Activated naive CD8-positive, alpha-beta T cell treated with anti-CD3 and anti-CD28 coated beads, Interleukin-2, amount 10 ng/mL, durations not matched to agents 7 days and 5 days (primary cell): ENCODE measurements around the gene VWA3A. TPM values are rescaled to one million over a fixed set of nuclear protein-coding genes. Genes with fewer than 3 reads are reported as not detected.

Experiments
- ATAC-seq: fragments of 150-1000 bp; cut with Tn5 transposase; one replicate; pipeline ENCODE4 v1.10.0; 2021; ENCODE audit warnings: low read depth, moderate library complexity
- POLR2A ChIA-PET: fragments of 350-600 bp; sonication (Branson Sonifier 250); formaldehyde crosslinking; loops from one replicate; lab custom pipeline; 2021; ENCODE audit warnings: antibody characterized with exemption; lab: Charles Lee
- DNase-seq: peaks from one replicate; pipeline ENCODE4 v3.0.0; 2021
- H3K27ac Mint-ChIP-seq: one replicate; pipeline ENCODE4 v1.8.0; 2022; ENCODE audit warnings: mild to moderate bottlenecking, mixed read lengths
- H3K27me3 Mint-ChIP-seq: one replicate; pipeline ENCODE4 v1.8.0; 2022; ENCODE audit warnings: mild to moderate bottlenecking, moderate library complexity, mixed read lengths
- H3K36me3 Mint-ChIP-seq: one replicate; pipeline ENCODE4 v1.8.0; 2021; ENCODE audit warnings: mild to moderate bottlenecking, mixed read lengths
- H3K4me1 Mint-ChIP-seq: one replicate; pipeline ENCODE4 v1.8.0; 2021; ENCODE audit warnings: mixed read lengths
- H3K4me3 Mint-ChIP-seq: one replicate; pipeline ENCODE4 v1.8.0; 2022; ENCODE audit warnings: mild to moderate bottlenecking, moderate library complexity, mixed read lengths
- H3K9me3 Mint-ChIP-seq: one replicate; pipeline ENCODE4 v1.8.0; 2021; ENCODE audit warnings: mixed read lengths
- total RNA-seq, 2 experiments: library from RNA; stranded (reverse); gene quantifications; one replicate each; pipeline ENCODE4 v1.2.3, GENCODE V29; 2021

The VWA3A gene
- total RNA-seq, 2 experiments from 2014 or later = 0.42 to 0.51 TPM

DNA sequence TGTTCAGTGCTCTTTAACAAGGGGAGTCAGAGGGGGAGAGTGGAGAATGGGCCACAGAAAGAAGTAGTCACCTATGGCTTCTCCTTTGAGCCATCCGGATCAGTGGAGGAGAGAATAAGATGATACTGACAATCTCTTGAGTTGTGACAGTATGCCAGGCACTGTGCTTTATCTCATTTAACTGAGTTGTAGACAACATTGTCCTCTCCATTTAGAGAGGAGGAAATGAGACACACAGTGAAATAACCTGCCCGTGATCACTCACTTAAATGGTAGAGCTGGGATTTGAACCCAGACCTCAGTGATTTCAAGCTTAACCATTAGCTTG, 95.9 kb downstream of the VWA3A start:
- no peak overlapping the region for H3K4me3 Mint-ChIP-seq

DNA sequence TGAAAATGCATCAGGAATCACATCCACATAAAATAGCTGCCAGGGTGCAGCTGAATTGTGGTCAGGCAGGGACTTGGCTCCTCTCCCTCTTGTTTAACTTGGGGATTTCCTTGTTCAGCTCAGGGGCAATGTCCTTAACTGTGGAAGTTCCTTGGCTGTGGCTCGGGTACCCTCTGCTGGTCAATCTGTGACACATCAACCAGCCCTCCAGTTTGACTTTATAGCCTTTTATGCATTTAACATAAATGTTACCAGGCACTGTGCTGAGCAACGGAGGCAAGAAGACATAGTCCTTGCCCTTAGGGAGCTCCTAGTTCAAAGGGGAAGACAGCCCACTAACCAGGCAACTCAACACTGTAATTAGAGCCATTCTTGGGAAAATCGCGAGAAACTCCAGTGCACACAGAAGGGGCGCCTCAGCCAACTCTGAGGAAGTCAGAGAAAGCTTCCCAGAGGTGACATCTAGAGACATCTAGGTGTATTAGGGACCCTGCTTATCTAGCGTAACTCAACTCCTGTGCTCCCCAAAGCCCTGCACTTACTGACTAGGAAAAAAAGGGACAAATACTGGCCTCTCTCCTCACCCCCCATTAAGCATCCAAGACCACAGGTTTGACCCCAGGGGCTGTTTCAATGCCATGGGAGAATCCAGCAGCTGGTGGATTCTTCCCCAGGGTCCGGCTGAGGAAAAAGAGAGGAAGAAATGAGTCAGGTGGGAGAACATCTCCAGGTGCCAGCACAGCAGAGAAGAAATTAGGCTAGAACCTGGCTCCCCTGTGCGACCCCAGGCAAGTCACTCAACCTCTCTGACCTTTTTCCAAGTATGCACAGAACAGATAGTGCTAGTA, 96.5 kb downstream of the VWA3A start:
- Mint-ChIP-seq H3K4me1 (peaks cover 35% of the 10 kb centered on the region), H3K27ac (peak overlapping the region; percentile 100), H3K27me3 (no peaks in the 10 kb centered on the region)

More for the DNA sequence above, 95.9 kb downstream of the VWA3A start:
- H3K4me1 Mint-ChIP-seq = peaks cover 30% of the 10 kb centered on the region
- no peak for DNase-seq
- H3K27me3 Mint-ChIP-seq = no peaks in the 10 kb centered on the region
- no peak for ATAC-seq
- H3K9me3 Mint-ChIP-seq = no peaks in the 10 kb centered on the region
- POLR2A ChIA-PET = interaction anchor here (0.7 to 2.3 kb wide), 5 partner anchors 18 to 1387 kb away, joined by 3 to 14 read pairs (median 3); partner anchors contain the start of genes EEF2K and UQCRC2
- H3K36me3 Mint-ChIP-seq = no peaks in the 10 kb centered on the region
- H3K27ac Mint-ChIP-seq = peak overlapping the region; percentile 100

DNA sequence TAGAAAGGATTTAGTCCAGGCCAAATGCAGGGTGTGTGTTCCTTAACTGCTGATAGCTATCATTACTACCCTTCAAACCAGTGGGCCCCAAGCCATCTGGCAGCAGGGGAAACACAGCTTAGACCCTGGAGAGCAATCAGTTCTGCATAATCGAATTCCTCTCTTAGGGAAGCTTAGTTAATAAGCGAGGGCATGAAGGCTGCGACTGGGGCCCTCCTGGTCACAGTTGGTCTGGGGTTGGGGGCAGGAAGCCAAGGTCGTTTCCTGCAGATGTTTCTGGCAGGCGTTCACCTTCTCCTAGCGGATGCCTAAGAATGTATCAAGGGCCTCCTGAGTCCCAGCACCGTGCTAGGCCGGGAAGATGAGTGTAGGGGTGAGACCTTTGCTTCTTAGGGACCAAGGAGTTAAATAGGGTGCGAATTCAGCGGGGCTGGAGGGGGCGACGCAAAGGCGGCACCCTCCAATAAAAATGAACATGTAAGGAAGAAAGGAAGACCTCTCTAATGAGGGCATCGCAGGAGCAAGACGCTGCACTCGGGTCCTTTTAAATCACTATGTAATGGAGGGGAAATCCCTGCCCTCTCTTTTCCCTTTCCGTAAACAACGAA, 97.2 kb downstream of the VWA3A start:
- no peaks in the 10 kb centered on the region for H3K9me3 Mint-ChIP-seq
- no peaks in the 10 kb centered on the region for H3K36me3 Mint-ChIP-seq
- no peaks in the 10 kb centered on the region for H3K27me3 Mint-ChIP-seq
- ATAC-seq (no peak), DNase-seq (peak; percentile 54)
- H3K4me1 Mint-ChIP-seq = peaks cover 40% of the 10 kb centered on the region
- peak overlapping the region; percentile 98 for H3K4me3 Mint-ChIP-seq
- POLR2A ChIA-PET = interaction anchor here (1.3 to 4.6 kb wide), 5 partner anchors 108 to 239 kb away, joined by 3 to 27 read pairs (median 4); partner anchors contain the start of genes MOSMO, POLR3E and UQCRC2
- H3K27ac Mint-ChIP-seq = peak overlapping the region; percentile 100

More for the DNA sequence above, 96.5 kb downstream of the VWA3A start:
- POLR2A ChIA-PET = interaction anchor here (0.7 to 4.6 kb wide), 7 partner anchors 17 to 1388 kb away, joined by 3 to 27 read pairs (median 3); partner anchors contain the start of genes EEF2K, POLR3E and UQCRC2
- ATAC-seq (no peak), DNase-seq (peak; percentile 58)
- no peaks in the 10 kb centered on the region for H3K9me3 Mint-ChIP-seq
- H3K36me3 Mint-ChIP-seq = no peaks in the 10 kb centered on the region
- H3K4me3 Mint-ChIP-seq = peak overlapping the region; percentile 98

DNA sequence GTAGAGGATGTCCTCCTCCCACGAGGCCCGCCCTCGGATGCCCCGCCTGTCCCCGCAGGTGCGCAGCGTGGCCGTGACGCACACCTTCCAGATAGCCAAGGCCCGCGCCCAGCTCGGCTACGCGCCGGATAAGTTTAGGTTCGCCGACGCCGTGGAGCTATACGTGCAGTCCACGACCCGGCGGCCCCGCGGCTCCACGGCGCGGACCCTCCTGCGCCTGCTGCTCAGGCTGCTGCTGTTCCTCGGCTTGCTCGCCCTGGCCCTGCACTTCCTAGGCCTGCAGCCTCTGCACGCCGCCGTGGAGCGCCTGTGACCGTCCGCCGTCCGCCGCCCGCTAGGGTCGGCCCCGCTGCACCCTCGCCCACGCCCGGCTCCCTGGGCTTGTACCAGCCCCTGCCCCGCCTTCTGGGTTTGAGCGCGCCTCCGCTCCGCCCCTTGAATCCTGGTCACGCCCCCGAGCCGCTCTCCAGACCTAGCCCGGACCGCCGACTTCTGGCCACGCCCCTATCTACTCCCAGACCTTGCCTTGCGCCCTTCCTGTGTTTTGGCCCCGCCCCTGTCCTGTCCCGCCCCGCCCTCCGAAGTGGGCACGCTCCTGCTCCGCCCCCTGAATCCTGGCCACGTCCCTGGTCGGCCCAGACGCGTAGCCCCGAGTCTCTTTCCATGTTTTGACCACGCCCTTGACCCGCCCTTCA, 97.9 kb downstream of the VWA3A start:
- peak; percentile 99 for DNase-seq
- Mint-ChIP-seq H3K9me3 (no peaks in the 10 kb centered on the region), H3K4me3 (peak overlapping the region; percentile 98), H3K27me3 (no peaks in the 10 kb centered on the region), H3K36me3 (no peaks in the 10 kb centered on the region), H3K4me1 (peaks cover 46% of the 10 kb centered on the region), H3K27ac (peak overlapping the region; percentile 100)
- ATAC-seq = peak; percentile 60
- POLR2A ChIA-PET = interaction anchor here (1.2 to 4.6 kb wide), 7 partner anchors 16 to 369 kb away, joined by 3 to 27 read pairs (median 3); partner anchors contain the start of genes EEF2K, MOSMO, POLR3E and UQCRC2

DNA sequence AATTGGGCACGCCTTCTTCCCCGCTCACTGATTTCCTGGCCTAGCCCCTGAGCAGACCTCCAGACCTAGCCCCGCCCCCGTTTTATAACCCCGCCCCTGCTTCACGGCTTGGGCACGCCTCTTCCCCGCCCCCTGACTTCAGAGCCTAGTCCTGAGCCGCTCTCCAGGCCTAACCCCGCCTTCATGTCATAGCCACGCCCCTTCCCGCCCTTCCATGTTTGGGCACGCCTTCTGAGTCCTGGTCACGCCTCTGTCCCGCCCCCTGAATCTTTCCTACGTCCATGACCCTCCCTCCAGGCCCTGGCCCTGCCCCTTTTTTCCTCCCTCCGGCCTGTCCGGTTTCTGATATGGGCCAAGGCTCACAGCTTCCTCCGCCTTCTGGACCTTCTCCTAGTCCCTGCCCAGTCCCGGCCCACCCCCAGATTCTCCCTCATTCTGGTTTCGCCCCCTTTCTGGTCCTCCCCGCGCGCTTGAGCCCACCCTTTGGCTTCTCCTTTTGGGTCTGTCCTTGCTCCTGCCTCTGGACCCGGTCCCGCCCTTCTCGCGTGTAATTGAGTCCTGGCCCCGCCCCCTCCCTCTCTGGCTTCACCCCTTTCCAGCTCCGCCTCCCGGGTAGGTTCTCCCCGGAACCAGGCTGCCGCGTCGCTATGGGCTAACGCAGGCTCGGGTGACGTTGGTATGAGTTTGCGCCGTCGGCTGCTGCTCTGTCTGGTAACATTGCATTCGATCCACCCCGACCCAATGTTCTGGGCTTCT, 98.6 kb downstream of the VWA3A start:
- peak; percentile 93 for DNase-seq
- peak; percentile 60 for ATAC-seq
- Mint-ChIP-seq H3K4me1 (peaks cover 50% of the 10 kb centered on the region), H3K27ac (peak overlapping the region; percentile 100), H3K27me3 (peaks cover 2% of the 10 kb centered on the region), H3K9me3 (no peaks in the 10 kb centered on the region), H3K36me3 (peaks cover 2% of the 10 kb centered on the region), H3K4me3 (peak overlapping the region; percentile 98)
- POLR2A ChIA-PET = interaction anchor here (0.6 to 4.6 kb wide), 11 partner anchors 11 to 1020 kb away, joined by 3 to 27 read pairs (median 4); partner anchors contain the start of genes EEF2K, MOSMO and POLR3E

DNA sequence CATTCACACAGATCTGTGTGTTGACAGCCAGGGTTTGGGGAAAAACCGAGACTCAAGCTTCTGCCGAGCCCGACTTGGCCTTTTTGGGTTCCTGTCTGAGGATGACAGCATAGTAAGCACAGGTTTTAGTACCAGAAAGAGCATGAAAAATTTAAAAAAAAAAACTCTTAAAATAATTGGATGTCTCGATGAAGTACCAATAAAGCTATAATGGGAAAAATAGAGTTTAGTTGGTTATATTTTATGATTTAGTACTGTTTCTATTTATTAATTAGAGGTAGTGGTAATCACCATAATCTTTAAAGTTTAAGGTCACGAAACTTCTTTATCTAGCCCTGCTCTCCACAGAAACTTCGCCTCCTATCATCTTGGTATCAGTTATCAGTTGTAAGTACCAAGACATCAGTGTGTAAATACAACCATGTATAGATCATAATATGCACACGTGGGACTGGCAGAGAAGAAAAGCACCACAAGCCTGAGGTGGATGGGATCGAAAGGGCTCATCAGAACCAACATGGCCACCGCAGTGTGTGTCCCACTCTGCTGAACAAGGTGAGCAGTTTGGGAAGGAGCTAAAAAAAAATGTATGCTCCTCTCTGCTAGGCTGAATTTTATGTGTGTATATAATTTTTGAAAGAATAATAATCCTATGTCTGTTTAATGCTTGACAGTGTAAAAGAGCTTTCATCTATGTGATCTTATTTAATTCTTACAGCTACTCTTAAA, 99.4 kb downstream of the VWA3A start:
- DNase-seq = no peak
- peaks cover 2% of the 10 kb centered on the region for H3K27me3 Mint-ChIP-seq
- H3K9me3 Mint-ChIP-seq = no peaks in the 10 kb centered on the region
- H3K27ac Mint-ChIP-seq = peak overlapping the region; percentile 100
- ATAC-seq = no peak
- H3K4me1 Mint-ChIP-seq = peaks cover 53% of the 10 kb centered on the region
- H3K36me3 Mint-ChIP-seq = peaks cover 2% of the 10 kb centered on the region
- POLR2A ChIA-PET = interaction anchor here (0.6 to 4.6 kb wide), 10 partner anchors 10 to 508 kb away, joined by 3 to 27 read pairs (median 4); partner anchors contain the start of genes EEF2K and POLR3E
- H3K4me3 Mint-ChIP-seq = peak overlapping the region; percentile 98

DNA sequence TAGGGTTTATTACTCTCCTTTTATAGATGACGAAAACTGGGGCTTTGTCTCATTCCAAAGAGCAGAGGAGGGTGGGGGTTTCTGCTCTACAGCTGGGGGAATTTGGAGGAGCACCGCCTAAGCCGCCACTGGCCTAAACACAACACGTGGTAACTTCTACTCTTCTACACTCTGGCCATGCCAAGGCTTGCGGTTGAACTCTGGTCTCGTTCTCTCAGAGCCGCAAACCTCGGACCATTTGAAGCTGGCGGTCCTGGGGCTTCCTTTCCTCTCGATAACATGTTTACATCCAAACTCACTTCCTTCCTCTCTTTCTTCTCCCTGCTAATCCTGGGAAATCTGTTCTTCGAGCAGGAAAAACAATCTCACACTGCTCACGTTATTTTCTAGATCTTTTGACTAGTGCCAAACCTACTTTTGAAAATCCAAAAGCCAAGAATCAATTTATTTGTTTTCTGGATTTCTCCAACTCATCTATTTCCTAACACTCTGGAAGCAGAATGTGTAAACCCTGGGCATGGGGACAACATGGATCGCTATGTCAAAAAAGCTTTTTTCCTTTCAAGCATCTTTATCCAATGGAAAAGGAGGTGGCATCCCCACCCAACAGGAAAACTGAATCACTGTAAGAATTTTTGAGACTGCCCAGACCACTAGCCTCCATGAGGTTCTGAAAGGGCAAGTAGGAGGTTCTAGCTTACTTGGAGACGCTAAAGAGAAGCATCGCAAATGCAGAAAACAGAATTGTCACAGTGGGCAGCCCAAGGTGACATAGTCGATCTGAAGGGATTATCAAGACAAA, 100.1 kb downstream of the VWA3A start:
- POLR2A ChIA-PET = interaction anchor here (1.2 to 4.6 kb wide), 5 partner anchors 9 to 185 kb away, joined by 3 to 27 read pairs (median 5); partner anchors contain the start of genes EEF2K and POLR3E

DNA sequence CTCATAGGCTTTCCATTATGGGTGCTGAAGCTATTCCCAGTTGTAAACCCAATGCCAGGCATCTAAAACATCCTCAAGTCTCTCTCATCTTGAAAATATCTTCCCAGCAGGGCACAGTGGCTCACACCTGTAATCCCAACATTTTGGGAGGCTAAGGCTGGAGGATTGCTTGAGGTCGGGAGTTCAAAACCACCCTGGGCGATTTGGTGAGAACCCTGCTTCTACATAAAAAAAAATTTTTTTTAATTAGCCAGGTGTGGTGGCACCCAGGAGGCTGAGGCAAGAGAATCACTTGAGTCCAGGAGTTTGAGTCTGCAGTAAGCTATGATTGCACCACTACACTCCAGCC, 100.7 kb downstream of the VWA3A start:
- no peak overlapping the region for H3K27ac Mint-ChIP-seq
- POLR2A ChIA-PET = interaction anchor here (1.6 to 4.6 kb wide), 3 partner anchors 12 to 186 kb away, joined by 3 to 27 read pairs (median 5); partner anchors contain the start of gene POLR3E

More for the DNA sequence above, 100.1 kb downstream of the VWA3A start:
- ATAC-seq (peak; percentile 4), DNase-seq (peak; percentile 76)
- H3K27ac Mint-ChIP-seq = peak overlapping the region; percentile 92
- H3K4me1 Mint-ChIP-seq = peaks cover 55% of the 10 kb centered on the region
- H3K4me3 Mint-ChIP-seq = peak overlapping the region; percentile 98
- H3K36me3 Mint-ChIP-seq = peaks cover 2% of the 10 kb centered on the region
- peaks cover 4% of the 10 kb centered on the region for H3K27me3 Mint-ChIP-seq
- no peaks in the 10 kb centered on the region for H3K9me3 Mint-ChIP-seq

DNA sequence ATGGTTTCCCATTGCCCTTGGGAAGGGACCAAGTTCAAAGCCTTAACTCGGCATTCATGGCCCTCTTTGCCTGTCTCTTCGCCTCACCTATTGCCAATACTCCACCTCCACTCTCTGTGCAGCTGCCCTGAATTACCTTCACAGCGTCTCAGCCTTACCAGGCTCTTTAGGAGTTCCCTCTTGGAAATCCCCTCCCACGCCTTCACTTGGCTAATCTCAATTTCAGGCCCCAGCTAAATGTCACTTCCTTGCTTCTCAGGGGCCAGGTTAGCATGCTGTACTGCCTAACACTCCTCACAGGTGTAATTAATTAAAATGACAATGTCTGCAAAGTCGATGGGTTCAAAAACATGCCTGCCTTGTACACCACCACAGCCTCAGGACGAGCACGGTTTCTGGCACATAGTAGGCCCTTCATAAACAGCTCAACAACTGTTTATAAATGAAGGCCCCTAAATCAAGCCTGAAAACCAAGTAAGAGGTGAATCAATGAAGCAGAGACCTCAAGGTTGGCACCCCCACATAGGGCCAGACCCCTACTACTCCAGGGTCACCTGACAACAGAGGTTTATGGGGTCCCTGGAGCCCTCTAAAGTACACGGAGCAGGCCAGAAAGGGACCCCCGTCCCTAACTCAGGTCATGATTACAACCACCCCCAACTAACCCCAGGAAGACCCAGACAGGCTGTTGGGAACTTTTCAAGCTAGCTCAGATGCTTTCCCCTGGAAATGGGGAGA, 102.5 kb downstream of the VWA3A start:
- peaks cover 4% of the 10 kb centered on the region for H3K27me3 Mint-ChIP-seq
- DNase-seq (no peak), ATAC-seq (no peak)
- peaks cover 2% of the 10 kb centered on the region for H3K36me3 Mint-ChIP-seq
- H3K27ac Mint-ChIP-seq = peak overlapping the region; percentile 90
- no peaks in the 10 kb centered on the region for H3K9me3 Mint-ChIP-seq
- POLR2A ChIA-PET = interaction anchor here (0.7 to 1.9 kb wide), 3 partner anchors 10 to 102 kb away, joined by 3 to 12 read pairs (median 6); partner anchors contain the start of gene POLR3E
- H3K4me1 Mint-ChIP-seq = peaks cover 49% of the 10 kb centered on the region
- peak overlapping the region; percentile 87 for H3K4me3 Mint-ChIP-seq

More for the DNA sequence above, 100.7 kb downstream of the VWA3A start:
- Mint-ChIP-seq H3K9me3 (no peaks in the 10 kb centered on the region), H3K4me3 (no peak overlapping the region), H3K36me3 (peaks cover 2% of the 10 kb centered on the region), H3K27me3 (peaks cover 4% of the 10 kb centered on the region), H3K4me1 (peaks cover 57% of the 10 kb centered on the region)
- DNase-seq = no peak
- ATAC-seq = no peak

DNA sequence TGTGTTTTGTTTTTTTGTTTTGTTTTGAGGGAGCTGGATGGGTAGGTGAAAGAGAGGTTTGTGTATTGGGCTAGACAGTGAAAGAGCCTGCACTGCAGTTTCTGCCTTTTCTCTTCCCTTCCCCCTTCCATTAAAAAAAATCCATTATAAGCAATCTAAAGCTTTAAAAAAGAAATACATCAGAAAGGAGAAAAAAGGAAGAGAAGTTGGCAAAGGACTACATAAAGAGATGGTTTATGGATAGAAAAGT, 103.0 kb downstream of the VWA3A start:
- H3K9me3 Mint-ChIP-seq = no peaks in the 10 kb centered on the region

More for the DNA sequence above, 103.0 kb downstream of the VWA3A start:
- H3K4me1 Mint-ChIP-seq = peaks cover 49% of the 10 kb centered on the region
- no peak for ATAC-seq
- H3K27me3 Mint-ChIP-seq = peaks cover 4% of the 10 kb centered on the region
- POLR2A ChIA-PET = interaction anchor here (0.7 to 1.9 kb wide), 3 partner anchors 9 to 102 kb away, joined by 3 to 12 read pairs (median 6); partner anchors contain the start of gene POLR3E
- H3K36me3 Mint-ChIP-seq = peaks cover 2% of the 10 kb centered on the region
- H3K4me3 Mint-ChIP-seq = peak overlapping the region; percentile 87
- peak overlapping the region; percentile 90 for H3K27ac Mint-ChIP-seq
- no peak for DNase-seq
